HL-60 (cell line): ENCODE data around the gene WDR83.
A peak's percentile ranks its signal among the peaks of the same experiment; 100 is the strongest.
"Not testable (repeated sequence)": the region's sequence is repeated elsewhere in the genome, so short reads cannot be mapped to it uniquely, and the experiment has no call there.

ENCODE experiments used
- DNase-seq, 2 experiments: peaks; one replicate each; pipeline ENCODE4 v3.0.0-alpha.2; 2010 to 2020; ENCODE audit warnings: low read depth in 1 of 2, low spot score in 1 of 2
- H3K27ac ChIP-seq: fragments of 250-450 bp; sonication (Bioruptor Pico); replicated peaks from 2 replicates; pipeline ENCODE4 v1.5.1; 2020; ENCODE audit warnings: mild to moderate bottlenecking, moderate library complexity
- H3K27me3 ChIP-seq: fragments of 250-450 bp; sonication (Bioruptor Pico); 2 replicates; pipeline ENCODE4 v1.5.1; 2021; ENCODE audit warnings: mild to moderate bottlenecking, moderate library complexity; ENCODE audit not compliant: insufficient read depth, poor library complexity, severe bottlenecking
- H3K4me3 ChIP-seq: replicated peaks from 2 replicates; pipeline ENCODE4 v1.5.1; 2011; ENCODE audit warnings: mild to moderate bottlenecking, control low read depth, low read length; ENCODE audit not compliant: insufficient read depth
- CTCF ChIP-seq: IDR thresholded peaks from one replicate; pipeline ENCODE4 v1.5.1; 2011; ENCODE audit warnings: low read length, control low read depth, inconsistent platforms; ENCODE audit not compliant: insufficient read depth
- GABPA ChIP-seq: IDR thresholded peaks from 2 replicates; pipeline ENCODE4 v1.6.1; 2012; ENCODE audit warnings: low read depth
- POLR2AphosphoS5 ChIP-seq: IDR thresholded peaks from 2 replicates; pipeline ENCODE4 v1.6.1; 2012; ENCODE audit warnings: low read depth
- SPI1 ChIP-seq: IDR thresholded peaks from 2 replicates; pipeline ENCODE4 v1.6.1; 2012; ENCODE audit warnings: low read depth, mild to moderate bottlenecking, borderline replicate concordance
- TF ChIP-seq, protein P1 (sequence below): IDR thresholded peaks from 2 replicates; pipeline ENCODE4 v1.6.1; 2012; ENCODE audit warnings: low read depth; ENCODE audit not compliant: insufficient replicate concordance

The WDR83 gene

GRCh38 chr19:12711187-12711586 is 44.6 kb downstream of the WDR83 start:
- Histone ChIP-seq H3K27me3 (no peaks in the 10 kb centered on the region), H3K27ac (no peak overlapping the region), H3K4me3 (no peak overlapping the region)
- no peak for DNase-seq
- TF ChIP-seq SPI1 (no peak), POLR2AphosphoS5 (no peak), GABPA (no peak), CTCF (no peak)
- TF ChIP-seq, protein P1, sequence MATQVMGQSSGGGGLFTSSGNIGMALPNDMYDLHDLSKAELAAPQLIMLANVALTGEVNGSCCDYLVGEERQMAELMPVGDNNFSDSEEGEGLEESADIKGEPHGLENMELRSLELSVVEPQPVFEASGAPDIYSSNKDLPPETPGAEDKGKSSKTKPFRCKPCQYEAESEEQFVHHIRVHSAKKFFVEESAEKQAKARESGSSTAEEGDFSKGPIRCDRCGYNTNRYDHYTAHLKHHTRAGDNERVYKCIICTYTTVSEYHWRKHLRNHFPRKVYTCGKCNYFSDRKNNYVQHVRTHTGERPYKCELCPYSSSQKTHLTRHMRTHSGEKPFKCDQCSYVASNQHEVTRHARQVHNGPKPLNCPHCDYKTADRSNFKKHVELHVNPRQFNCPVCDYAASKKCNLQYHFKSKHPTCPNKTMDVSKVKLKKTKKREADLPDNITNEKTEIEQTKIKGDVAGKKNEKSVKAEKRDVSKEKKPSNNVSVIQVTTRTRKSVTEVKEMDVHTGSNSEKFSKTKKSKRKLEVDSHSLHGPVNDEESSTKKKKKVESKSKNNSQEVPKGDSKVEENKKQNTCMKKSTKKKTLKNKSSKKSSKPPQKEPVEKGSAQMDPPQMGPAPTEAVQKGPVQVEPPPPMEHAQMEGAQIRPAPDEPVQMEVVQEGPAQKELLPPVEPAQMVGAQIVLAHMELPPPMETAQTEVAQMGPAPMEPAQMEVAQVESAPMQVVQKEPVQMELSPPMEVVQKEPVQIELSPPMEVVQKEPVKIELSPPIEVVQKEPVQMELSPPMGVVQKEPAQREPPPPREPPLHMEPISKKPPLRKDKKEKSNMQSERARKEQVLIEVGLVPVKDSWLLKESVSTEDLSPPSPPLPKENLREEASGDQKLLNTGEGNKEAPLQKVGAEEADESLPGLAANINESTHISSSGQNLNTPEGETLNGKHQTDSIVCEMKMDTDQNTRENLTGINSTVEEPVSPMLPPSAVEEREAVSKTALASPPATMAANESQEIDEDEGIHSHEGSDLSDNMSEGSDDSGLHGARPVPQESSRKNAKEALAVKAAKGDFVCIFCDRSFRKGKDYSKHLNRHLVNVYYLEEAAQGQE = no peak

DNA sequence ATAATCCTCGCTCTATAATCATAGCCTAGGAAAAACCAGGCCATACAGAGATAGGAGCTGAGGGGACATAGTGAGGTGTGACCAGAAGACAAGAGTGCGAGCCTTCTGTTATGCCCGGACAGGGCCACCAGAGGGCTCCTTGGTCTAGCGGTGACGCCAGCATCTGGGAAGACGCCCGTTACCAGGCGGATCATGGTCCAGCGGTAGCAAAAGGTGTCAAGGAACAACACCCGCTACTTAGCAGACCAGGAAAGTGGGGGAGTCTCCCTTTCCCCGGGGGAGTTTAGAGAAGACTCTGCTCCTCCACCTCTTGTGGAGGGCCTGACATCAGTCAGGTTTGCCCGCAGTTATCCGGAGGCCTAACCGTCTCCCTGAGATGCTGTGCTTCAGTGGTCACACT is 45.5 kb downstream of the WDR83 start:
- H3K27me3 ChIP-seq, H3K4me3 ChIP-seq, H3K27ac ChIP-seq: not testable (repeated sequence)
- peak in 1 of 2 experiments; percentile 26 for DNase-seq

- not testable (repeated sequence) for DNase-seq, H3K4me3 ChIP-seq, H3K27me3 ChIP-seq, H3K27ac ChIP-seq
Observed at GRCh38 chr19:12713304-12713703, 46.7 kb downstream of the WDR83 start.

- no peak for DNase-seq
- no peak overlapping the region for H3K27ac ChIP-seq
- H3K4me3 ChIP-seq = no peak overlapping the region
- no peaks in the 10 kb centered on the region for H3K27me3 ChIP-seq
- TF ChIP-seq CTCF (no peak), SPI1 (no peak), POLR2AphosphoS5 (no peak), GABPA (no peak)
- TF ChIP-seq, protein P1 = no peak
Observed at GRCh38 chr19:12715102-12715501, 48.5 kb downstream of the WDR83 start.

GRCh38 chr19:12715929-12716328 is 49.3 kb downstream of the WDR83 start:
- DNase-seq = no peak
- TF ChIP-seq GABPA (no peak), POLR2AphosphoS5 (no peak), SPI1 (no peak), CTCF (no peak)
- TF ChIP-seq, protein P1 = no peak
- Histone ChIP-seq H3K27ac (no peak overlapping the region), H3K27me3 (no peaks in the 10 kb centered on the region), H3K4me3 (no peak overlapping the region)
